NCI-H146 (cell line): ENCODE data around the gene OAS2.
"Not testable (repeated sequence)": the region's sequence is repeated elsewhere in the genome, so short reads cannot be mapped to it uniquely, and the experiment has no call there.

Source experiments
- DNase-seq: peaks from one replicate; lab custom pipeline; 2025; lab: John Stamatoyannopoulos, UW

The OAS2 gene

DNA sequence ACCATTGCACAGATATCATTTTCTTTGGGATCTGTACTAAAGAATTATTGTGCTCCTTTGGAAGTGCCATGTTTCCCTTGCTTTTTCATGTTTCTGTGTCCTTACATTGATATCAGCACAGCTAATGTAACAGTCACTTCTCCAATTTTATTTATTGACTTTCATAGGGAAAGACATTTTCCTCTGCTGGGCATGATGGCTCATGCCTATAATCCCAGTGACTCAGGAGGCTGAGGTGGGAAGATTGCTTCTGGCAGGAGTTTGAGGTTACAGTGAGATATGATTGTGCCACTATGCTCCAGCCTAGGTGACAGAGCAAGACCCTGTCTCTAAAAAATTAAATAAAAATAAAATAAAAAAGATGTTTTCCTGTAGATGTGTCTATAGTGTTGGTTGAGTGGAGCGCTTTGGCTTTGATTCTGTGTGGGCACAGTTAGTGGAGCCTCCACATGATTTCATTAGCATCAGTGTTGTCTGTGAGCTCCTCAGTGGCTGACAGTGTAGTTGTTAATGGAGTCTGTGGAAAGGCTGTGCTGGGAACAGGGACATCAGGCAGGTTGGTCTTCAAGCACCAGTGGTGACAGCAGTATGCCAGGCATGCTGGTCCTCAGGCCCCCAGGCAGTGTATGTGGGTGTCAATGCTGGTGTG is 7.4 kb downstream of the OAS2 start:
- DNase-seq, result no peak

GRCh38 chr12:112986291-112986800 is 8.0 kb downstream of the OAS2 start:
- no peak for DNase-seq

- DNase-seq, result no peak
These were observed 9.2 kb downstream of the OAS2 start for GRCh38 chr12:112987561-112987960.

DNA sequence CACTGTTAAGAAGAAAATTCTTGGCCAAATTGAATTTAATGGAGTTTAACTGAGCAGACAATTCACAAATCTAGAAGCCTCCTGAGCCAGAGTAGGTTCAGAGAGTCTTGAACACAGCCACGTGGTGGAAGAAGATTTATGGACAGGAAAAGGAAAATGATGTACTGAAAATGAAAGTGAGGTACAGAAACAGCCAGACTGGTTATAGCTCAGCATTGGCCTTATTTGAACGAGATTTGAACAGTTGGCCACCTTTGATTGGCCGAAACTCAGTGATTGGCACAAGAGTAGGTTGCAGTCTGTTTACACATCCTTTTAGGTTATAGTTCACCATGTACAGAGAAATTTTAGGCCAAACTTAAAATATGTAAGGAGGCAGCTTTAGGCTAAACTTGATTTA is 9.9 kb downstream of the OAS2 start:
- DNase-seq, result no peak

DNA sequence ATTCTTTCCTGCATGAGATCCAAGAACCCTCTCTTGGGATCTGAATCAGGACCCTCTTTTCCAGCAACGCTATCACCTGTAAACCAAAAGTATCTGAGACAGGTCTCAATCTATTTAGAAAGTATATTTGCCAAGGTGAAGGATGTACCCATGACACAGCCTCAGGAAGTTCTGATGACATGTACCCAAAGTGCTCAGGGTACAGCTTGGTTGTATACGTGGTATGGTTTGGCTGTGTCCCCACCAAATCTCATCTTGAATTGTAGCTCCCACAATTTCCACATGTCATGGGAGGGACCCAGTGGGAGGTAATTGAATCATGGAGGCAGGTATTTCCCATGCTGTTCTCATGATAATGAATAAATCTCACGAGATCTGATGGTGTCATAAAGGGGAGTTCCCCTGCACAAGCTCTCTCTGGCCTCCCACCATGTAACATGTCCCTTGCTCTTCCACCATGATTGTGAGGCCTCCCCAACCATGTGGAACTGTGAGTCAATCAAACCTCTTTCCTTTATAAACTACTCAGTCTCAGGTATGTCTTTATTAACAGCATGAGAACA is 10.6 kb downstream of the OAS2 start:
- DNase-seq, result not testable (repeated sequence)

DNA sequence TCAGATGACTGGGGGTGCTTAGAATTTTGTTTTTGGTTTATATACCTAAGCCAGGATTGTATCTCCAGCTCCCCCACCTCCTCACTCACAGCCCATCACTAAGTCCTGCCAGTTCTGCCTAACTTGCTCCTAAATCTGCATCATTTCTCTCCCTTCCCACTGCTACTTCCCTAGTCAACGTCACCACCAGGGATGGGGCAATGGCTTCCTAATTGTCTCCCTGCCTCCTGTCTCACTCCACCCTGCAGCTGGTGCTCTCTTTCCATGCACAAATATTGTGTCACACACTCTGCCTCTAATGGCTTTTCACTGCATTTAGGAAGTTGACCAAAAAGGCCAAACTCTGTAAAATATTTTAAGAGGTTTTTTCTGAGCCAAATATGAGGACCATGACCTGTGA is 11.5 kb downstream of the OAS2 start:
- DNase-seq, result no peak

DNA sequence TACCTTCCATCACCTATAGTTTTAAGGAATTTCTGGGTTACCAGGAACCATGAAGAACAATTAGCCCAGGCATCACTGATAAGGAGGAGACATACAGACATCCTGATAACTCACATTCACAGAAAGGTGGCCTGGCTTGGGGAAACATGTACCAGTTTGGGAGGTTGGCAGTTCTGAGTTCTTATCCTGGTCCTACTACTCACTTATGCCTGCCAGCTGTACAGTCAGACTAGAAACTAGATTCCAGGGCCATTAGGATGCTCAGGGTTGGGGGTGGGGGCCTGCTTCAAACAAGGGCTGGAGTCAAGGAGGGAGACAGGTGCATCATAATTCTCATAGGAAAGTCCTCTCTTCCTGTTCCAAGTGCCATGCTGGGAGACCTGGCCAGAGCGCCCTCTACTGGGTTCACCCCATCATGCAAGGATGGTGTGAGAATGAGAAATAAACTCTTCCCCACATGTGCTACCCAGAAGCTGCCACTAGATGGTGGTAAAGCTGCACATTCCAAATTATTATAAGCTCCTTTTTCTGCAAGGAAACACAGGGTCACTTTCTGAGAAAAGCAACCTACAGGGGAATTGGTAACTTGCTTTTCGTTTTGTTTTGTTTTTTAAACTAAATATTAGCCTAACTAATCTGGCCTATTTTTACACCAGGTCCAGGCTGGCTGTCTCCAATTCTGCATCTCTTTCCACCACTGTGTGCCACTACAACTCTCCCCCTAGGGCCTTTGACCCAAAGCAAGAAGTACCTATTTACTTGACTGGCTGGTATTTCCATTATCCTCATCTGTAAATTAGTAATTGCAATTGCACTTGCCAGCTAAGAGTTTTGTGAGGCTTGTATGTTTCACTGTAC is 14.5 kb downstream of the OAS2 start:
- DNase-seq, result peak; percentile 49

DNA sequence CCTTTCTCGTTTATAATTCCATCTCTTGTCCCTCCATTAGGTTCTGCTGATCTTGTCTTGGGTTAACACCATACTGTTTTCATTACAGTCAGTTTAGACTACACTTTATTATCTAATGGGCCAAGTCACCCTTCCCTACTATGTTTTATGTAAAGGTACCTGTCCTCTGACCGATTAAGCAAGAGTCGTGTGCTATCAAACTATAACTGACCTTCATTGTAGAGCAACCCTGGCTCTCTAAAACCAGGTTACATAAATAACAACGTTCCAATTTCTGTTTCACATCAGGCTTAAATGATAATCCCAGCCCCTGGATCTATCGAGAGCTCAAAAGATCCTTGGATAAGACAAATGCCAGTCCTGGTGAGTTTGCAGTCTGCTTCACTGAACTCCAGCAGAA is 16.7 kb downstream of the OAS2 start:
- DNase-seq, result no peak

- no peak for DNase-seq
These were observed 18.2 kb downstream of the OAS2 start for GRCh38 chr12:112996501-112996900.

DNA sequence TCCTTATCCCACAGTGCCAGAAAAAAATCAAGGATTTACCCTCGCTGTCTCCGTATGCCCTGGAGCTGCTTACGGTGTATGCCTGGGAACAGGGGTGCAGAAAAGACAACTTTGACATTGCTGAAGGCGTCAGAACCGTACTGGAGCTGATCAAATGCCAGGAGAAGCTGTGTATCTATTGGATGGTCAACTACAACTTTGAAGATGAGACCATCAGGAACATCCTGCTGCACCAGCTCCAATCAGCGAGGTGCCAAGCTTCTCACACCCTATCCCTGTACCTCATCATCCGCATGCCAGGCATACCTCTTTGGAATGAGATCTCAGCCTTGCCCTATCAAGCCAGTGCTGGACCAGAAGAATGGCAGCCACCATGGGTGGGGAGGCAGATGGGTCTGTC is 19.2 kb downstream of the OAS2 start:
- DNase-seq, result no peak

- DNase-seq, result peak; percentile 82
These were observed 20.9 kb downstream of the OAS2 start for GRCh38 chr12:112998987-112999767.

DNA sequence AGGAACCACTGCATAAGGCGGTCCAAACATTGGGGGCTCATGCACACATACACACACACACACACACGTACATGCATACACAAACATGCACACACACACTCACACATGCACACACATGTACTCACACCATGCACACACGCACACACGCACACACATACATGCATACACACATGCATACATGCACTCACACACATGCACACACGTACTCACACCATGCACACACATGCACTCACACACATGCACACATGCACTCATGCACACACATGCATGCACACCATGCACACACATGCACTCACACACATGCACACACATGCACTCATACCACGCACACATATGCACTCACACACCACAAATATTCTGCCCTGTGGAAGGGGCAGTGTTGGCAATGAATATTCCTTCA is 22.1 kb downstream of the OAS2 start:
- no peak for DNase-seq

DNA sequence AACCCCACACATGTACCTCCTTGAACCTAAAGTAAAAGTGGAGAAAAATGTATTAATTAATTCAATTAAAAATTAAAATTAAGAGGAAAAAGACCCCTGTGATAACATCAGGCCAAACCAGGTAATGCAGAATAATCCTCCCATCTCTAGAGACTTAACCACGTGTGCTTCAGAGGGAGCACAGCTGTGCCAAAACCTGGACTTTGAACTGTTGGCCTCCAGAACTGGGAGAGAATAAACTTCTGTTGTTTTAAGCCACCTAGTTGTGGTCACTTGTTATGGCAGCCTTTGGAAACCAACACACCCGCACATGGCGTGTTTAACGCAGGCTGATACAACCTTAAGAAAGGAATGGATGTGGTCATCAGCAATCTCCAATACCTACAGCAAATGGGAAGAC is 23.8 kb downstream of the OAS2 start:
- DNase-seq, result no peak

GRCh38 chr12:113002676-113003075 is 24.4 kb downstream of the OAS2 start:
- DNase-seq, result no peak

GRCh38 chr12:113003636-113004035 is 25.3 kb downstream of the OAS2 start:
- DNase-seq, result peak; percentile 8

DNA sequence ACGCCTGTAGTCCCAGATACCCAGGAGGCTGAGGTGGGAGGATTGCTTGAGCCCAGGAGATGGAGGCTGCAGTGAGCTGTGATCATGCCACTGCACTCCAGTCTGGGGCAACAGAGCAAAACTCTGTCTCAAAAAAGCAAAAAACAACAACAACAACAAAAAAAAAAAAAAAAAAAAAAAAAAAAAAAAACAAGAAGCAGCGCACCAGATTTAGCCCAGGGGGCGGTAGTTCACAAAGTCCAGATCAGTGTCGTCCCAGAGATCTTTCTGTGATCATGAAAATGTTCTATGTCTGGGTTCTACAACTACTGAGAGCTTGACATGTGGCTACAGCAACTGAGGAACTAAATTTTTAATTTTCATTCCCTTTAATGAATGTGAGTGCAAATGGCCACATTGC is 27.4 kb downstream of the OAS2 start:
- DNase-seq, result no peak

DNA sequence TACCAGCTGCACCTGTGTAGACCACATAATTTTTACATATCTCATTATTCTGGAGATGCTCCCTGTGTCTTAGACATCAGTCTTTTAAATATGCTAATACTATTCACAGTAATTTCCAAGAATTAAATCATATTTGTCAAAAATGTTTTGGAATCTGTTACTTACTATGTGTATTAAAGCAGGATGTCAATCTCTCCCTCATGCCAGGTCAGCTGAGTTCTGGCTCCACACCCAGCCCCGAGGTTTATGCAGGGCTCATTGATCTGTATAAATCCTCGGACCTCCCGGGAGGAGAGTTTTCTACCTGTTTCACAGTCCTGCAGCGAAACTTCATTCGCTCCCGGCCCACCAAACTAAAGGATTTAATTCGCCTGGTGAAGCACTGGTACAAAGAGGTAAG is 27.9 kb downstream of the OAS2 start:
- DNase-seq, result no peak

GRCh38 chr12:113006641-113007040 is 28.3 kb downstream of the OAS2 start:
- no peak for DNase-seq

DNA sequence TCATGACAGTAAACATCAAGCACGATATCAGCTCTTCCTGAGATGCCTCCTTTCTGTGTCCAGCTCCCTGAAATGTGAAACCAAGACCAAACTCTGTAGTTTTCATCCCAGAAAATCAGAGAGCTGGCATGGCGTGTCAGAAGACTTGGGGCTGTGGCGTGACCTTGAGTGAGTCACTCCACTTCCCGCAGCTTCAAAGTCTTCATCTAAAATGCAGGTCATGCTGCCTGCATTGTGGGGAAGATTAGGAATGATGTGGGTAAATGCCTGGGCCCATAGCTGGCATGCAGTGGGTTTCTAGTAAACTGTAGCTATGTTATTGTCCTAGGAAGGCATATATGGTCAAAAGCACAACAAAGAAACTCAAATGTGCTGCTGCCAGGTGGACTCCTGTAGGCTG is 28.8 kb downstream of the OAS2 start:
- no peak for DNase-seq

GRCh38 chr12:113010701-113011100 is 32.4 kb downstream of the OAS2 start:
- no peak for DNase-seq

GRCh38 chr12:113014565-113014964 is 36.2 kb downstream of the OAS2 start:
- no peak for DNase-seq

- DNase-seq, result no peak
These were observed 38.5 kb downstream of the OAS2 start for GRCh38 chr12:113016796-113017195.
